ENCODE measurements around the gene ZBTB17.
A peak's percentile ranks its signal among the peaks of the same experiment; 100 is the strongest.
"Not testable (repeated sequence)": the region's sequence is repeated elsewhere in the genome, so short reads cannot be mapped to it uniquely, and the experiment has no call there.

Gene ZBTB17

GRCh38 chr1:16010837-16011236, 34.9 kb upstream of the ZBTB17 start:
- DNase-seq, result no peak

GRCh38 chr1:16009678-16010077, 33.8 kb upstream of the ZBTB17 start:
- no peak for DNase-seq

- peak; percentile 60 for DNase-seq
These were observed 33.1 kb upstream of the ZBTB17 start for GRCh38 chr1:16009030-16009460.

GRCh38 chr1:16007671-16008341, 31.9 kb upstream of the ZBTB17 start:
- no peak for DNase-seq

GRCh38 chr1:16006552-16007485, 30.9 kb upstream of the ZBTB17 start:
- no peak for DNase-seq

GRCh38 chr1:16006010-16006409, 30.1 kb upstream of the ZBTB17 start:
- DNase-seq, result no peak

GRCh38 chr1:16005597-16005996, 29.7 kb upstream of the ZBTB17 start:
- DNase-seq, result no peak

GRCh38 chr1:16001274-16001673, 25.4 kb upstream of the ZBTB17 start:
- not testable (repeated sequence) for DNase-seq

- no peak for DNase-seq
These were observed 23.0 kb upstream of the ZBTB17 start for GRCh38 chr1:15998929-15999328.

- DNase-seq, result no peak
These were observed 21.9 kb upstream of the ZBTB17 start for GRCh38 chr1:15997637-15998280.

GRCh38 chr1:15997076-15997585, 21.2 kb upstream of the ZBTB17 start:
- DNase-seq, result no peak

- no peak for DNase-seq
These were observed 18.9 kb upstream of the ZBTB17 start for GRCh38 chr1:15994590-15995351.

- no peak for DNase-seq
These were observed 18.2 kb upstream of the ZBTB17 start for GRCh38 chr1:15994081-15994480.

- DNase-seq, result no peak
These were observed 17.8 kb upstream of the ZBTB17 start for GRCh38 chr1:15993666-15994065.

- no peak for DNase-seq
These were observed 16.9 kb upstream of the ZBTB17 start for GRCh38 chr1:15992582-15993500.

GRCh38 chr1:15992187-15992553, 16.3 kb upstream of the ZBTB17 start:
- DNase-seq, result no peak

- DNase-seq, result no peak
These were observed 15.7 kb upstream of the ZBTB17 start for GRCh38 chr1:15991427-15992186.

GRCh38 chr1:15989776-15990175, 13.9 kb upstream of the ZBTB17 start:
- DNase-seq, result no peak

GRCh38 chr1:15988856-15989736, 13.2 kb upstream of the ZBTB17 start:
- DNase-seq, result no peak
